Measurements from ENCODE around the gene DTD1. TPM values are rescaled to one million over a fixed set of nuclear protein-coding genes. Genes with fewer than 3 reads are reported as not detected.

The DTD1 gene
- total RNA-seq, 2 donors from 2014 or later: 17.0 to 21.0 TPM

DNA sequence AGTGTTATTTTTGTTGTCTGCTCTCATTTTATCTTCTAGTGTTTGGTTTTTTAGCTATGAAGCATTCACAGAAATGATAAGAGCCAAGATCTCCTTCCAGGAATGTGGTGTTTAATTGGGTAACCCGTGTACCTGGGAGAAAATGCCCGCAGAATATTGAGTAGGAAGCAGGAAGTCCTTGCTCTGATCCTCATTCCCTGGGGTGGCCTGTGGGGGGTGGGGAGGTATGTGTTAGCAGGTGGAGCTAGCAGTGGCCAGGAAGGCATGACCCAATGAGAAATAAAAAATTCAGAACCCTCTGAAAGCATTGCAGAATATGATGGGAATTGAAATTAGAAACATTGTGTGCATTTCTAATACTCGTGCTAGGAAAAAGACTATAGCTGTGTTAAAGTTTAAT, 100.8 kb downstream of the DTD1 start:
- intact Hi-C loops (cut with DNase I): no loop called here
- Histone ChIP-seq H3K4me1 (no peaks in the 10 kb centered on the region), H3K9ac (ENCODE audit: low read depth in 2 of 2, low read length in 2 of 2) (no peak overlapping the region), H3K9me3 (no peaks in the 10 kb centered on the region), H3K4me3 (no peak overlapping the region), H3K27ac (no peak overlapping the region), H3K36me3 (no peaks in the 10 kb centered on the region), H3K27me3 (no peaks in the 10 kb centered on the region)
- TF ChIP-seq, protein P1, sequence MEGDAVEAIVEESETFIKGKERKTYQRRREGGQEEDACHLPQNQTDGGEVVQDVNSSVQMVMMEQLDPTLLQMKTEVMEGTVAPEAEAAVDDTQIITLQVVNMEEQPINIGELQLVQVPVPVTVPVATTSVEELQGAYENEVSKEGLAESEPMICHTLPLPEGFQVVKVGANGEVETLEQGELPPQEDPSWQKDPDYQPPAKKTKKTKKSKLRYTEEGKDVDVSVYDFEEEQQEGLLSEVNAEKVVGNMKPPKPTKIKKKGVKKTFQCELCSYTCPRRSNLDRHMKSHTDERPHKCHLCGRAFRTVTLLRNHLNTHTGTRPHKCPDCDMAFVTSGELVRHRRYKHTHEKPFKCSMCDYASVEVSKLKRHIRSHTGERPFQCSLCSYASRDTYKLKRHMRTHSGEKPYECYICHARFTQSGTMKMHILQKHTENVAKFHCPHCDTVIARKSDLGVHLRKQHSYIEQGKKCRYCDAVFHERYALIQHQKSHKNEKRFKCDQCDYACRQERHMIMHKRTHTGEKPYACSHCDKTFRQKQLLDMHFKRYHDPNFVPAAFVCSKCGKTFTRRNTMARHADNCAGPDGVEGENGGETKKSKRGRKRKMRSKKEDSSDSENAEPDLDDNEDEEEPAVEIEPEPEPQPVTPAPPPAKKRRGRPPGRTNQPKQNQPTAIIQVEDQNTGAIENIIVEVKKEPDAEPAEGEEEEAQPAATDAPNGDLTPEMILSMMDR (IDR thresholded peaks at IDR 0.05): no peak
- no peak for DNase-seq

DNA sequence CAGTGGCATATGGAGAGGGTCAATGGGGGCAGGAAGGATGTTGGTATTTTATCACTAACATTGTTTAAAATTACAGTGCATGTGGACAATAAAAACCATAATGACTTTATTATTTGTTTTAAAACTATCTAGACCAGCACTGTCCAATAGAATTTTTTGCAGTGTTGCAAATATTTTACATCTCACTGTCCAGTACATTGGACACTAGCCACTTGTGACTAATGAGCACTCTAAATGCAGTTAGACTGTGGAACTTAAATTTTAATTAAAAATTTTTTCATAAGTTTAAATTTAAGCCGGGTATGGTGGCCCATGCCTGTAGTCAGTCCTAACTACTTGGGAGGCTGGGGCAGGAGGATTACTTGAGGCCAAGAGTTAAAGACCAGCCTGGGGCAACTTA, 101.7 kb downstream of the DTD1 start:
- no peak overlapping the region for H3K27ac ChIP-seq
- H3K4me3 ChIP-seq: no peak overlapping the region
- no peaks in the 10 kb centered on the region for H3K27me3 ChIP-seq
- TF ChIP-seq, protein P1 (IDR thresholded peaks at IDR 0.05): no peak
- no peak for DNase-seq
- no peaks in the 10 kb centered on the region for H3K36me3 ChIP-seq
- no peaks in the 10 kb centered on the region for H3K4me1 ChIP-seq
- H3K9me3 ChIP-seq: no peaks in the 10 kb centered on the region
- intact Hi-C loops (cut with DNase I): no loop called here
- no peak overlapping the region for H3K9ac ChIP-seq (ENCODE audit: low read depth in 2 of 2, low read length in 2 of 2)

DNA sequence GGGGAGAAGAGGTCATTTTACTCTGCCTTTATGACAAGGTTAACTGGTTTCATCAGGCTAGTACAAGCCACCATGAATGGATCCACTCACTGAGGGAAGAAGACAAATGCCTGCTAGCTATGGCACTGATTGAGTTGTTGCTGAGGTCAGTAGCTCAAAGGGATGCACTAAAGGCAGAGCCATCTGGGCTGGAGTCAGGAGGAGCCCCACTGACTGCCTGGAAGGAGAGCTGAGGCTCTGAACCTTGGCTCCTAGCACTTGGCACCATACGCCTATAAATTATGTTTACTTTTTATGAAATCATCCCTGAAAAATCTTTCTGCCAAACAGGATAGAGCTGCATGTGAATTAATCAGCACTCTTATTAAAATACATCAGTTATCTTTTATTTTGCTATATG, 104.6 kb downstream of the DTD1 start:
- no peaks in the 10 kb centered on the region for H3K4me1 ChIP-seq
- H3K27me3 ChIP-seq: no peaks in the 10 kb centered on the region
- H3K9ac ChIP-seq (ENCODE audit: low read depth in 2 of 2, low read length in 2 of 2): no peak overlapping the region
- TF ChIP-seq, protein P1 (IDR thresholded peaks at IDR 0.05): no peak
- no peak overlapping the region for H3K27ac ChIP-seq
- no peak overlapping the region for H3K4me3 ChIP-seq
- no peaks in the 10 kb centered on the region for H3K9me3 ChIP-seq
- no peaks in the 10 kb centered on the region for H3K36me3 ChIP-seq
- DNase-seq: no peak
- intact Hi-C loops (cut with DNase I): no loop called here

DNA sequence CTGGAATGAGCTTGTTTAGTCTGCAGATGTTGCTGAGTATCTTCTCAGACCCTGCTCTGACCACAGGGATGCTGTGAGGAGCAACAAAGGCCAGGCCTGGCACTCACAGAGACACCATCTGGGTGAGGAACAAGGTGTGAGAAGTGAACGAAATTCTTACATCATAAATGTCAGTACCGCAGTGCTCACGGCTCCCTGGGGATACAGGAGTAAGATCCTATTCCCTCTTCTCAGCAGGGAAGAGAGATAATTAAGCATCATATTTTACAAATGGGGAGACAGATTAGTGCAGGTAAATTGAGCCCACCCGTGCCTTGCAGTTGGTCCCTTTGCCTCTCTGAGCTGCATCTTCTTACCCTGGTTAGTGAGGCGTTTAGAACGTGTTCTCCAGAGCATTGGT, 106.2 kb downstream of the DTD1 start:
- H3K36me3 ChIP-seq: no peaks in the 10 kb centered on the region
- H3K4me3 ChIP-seq: no peak overlapping the region
- TF ChIP-seq, protein P1 (IDR thresholded peaks at IDR 0.05): no peak
- H3K9me3 ChIP-seq: no peaks in the 10 kb centered on the region
- no peaks in the 10 kb centered on the region for H3K27me3 ChIP-seq
- intact Hi-C loops (cut with DNase I): no loop called here
- H3K9ac ChIP-seq (ENCODE audit: low read depth in 2 of 2, low read length in 2 of 2): no peak overlapping the region
- H3K27ac ChIP-seq: no peak overlapping the region
- DNase-seq: no peak
- H3K4me1 ChIP-seq: no peaks in the 10 kb centered on the region

DNA sequence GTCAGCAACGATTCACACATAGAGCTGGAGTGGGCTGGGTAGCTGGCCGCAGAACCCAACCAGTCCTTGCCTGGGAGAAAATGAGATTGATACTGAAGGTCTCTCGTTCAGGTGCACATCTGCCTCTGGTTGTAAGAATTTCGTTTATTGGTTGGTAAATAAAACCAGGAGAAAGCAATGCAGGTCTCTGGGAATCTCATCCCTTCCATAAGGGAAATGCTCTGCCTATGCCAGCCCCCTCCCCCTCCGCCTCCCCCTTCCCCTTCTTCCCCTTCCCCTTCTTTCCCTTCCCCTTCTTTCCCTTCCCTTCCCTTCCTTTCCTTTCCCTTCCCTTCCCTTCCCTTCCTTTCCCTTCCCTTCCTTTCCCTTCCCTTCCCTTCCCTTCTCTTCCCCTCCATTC, 107.3 kb downstream of the DTD1 start:
- no peak overlapping the region for H3K27ac ChIP-seq
- intact Hi-C loops (cut with DNase I): no loop called here
- H3K4me3 ChIP-seq: no peak overlapping the region
- H3K36me3 ChIP-seq: no peaks in the 10 kb centered on the region
- TF ChIP-seq, protein P1 (IDR thresholded peaks at IDR 0.05): no peak
- no peak for DNase-seq
- H3K9me3 ChIP-seq: no peaks in the 10 kb centered on the region
- no peak overlapping the region for H3K9ac ChIP-seq (ENCODE audit: low read depth in 2 of 2, low read length in 2 of 2)
- no peaks in the 10 kb centered on the region for H3K4me1 ChIP-seq
- no peaks in the 10 kb centered on the region for H3K27me3 ChIP-seq
